HepG2 (cell line): ENCODE measurements around the gene MILR1. TPM values are rescaled to one million over a fixed set of nuclear protein-coding genes. Genes with fewer than 3 reads are reported as not detected.

Experiments
- ARID2 ChIP-seq: sonication (generic); formaldehyde crosslinking; IDR thresholded peaks from 2 replicates; pipeline ENCODE4 v1.8.1; 2022; ENCODE audit warnings: mild to moderate bottlenecking, missing genetic modification reagents, borderline replicate concordance
- BORCS8-MEF2B ChIP-seq: sonication (generic); formaldehyde crosslinking; IDR thresholded peaks from 2 replicates; pipeline ENCODE4 v1.8.0; 2022; ENCODE audit warnings: mild to moderate bottlenecking, missing genetic modification reagents
- CHD4 ChIP-seq: fragments of 200-600 bp; sonication (generic); IDR thresholded peaks from 2 replicates; pipeline ENCODE4 v1.7.0; 2017; ENCODE audit warnings: mild to moderate bottlenecking, low read length, borderline replicate concordance
- DNMT3B ChIP-seq: conservative IDR thresholded peaks from 2 replicates; pipeline ENCODE4 v1.6.1; 2016; ENCODE audit warnings: missing biosample characterization, control low read depth
- EEA1 ChIP-seq: sonication (generic); formaldehyde crosslinking; IDR thresholded peaks from 2 replicates; pipeline ENCODE4 v1.5.1; 2020; ENCODE audit warnings: mild to moderate bottlenecking, missing genetic modification reagents, borderline replicate concordance
- ELF1 ChIP-seq: sonication (generic); formaldehyde crosslinking; IDR thresholded peaks from 2 replicates; pipeline ENCODE4 v1.4.0; 2020; ENCODE audit warnings: missing genetic modification reagents
- HES4 ChIP-seq: sonication (generic); formaldehyde crosslinking; IDR thresholded peaks from 2 replicates; pipeline ENCODE4 v1.9.0; 2021; ENCODE audit warnings: mild to moderate bottlenecking, missing genetic modification reagents, borderline replicate concordance
- HIVEP1 ChIP-seq: sonication (generic); formaldehyde crosslinking; IDR thresholded peaks from 2 replicates; pipeline ENCODE4 v1.4.0; 2020; ENCODE audit warnings: mild to moderate bottlenecking, missing genetic modification reagents
- ISL2 ChIP-seq: sonication (generic); formaldehyde crosslinking; IDR thresholded peaks from 2 replicates; pipeline ENCODE4 v1.5.0; 2020; ENCODE audit warnings: missing genetic modification reagents
- KMT2B ChIP-seq: IDR thresholded peaks from 2 replicates; pipeline ENCODE4 v1.6.1; 2016; ENCODE audit warnings: missing genetic modification reagents, missing compliant biosample characterization
- MED1 ChIP-seq: sonication (generic); formaldehyde crosslinking; IDR thresholded peaks from 2 replicates; pipeline ENCODE4 v1.4.0; 2020; ENCODE audit warnings: missing genetic modification reagents
- MZF1 ChIP-seq: sonication (generic); formaldehyde crosslinking; IDR thresholded peaks from 2 replicates; pipeline ENCODE4 v1.8.1; 2023; ENCODE audit warnings: mild to moderate bottlenecking, missing genetic modification reagents, borderline replicate concordance
- NFIC ChIP-seq: IDR thresholded peaks from 2 replicates; pipeline ENCODE4 v1.6.1; 2012; ENCODE audit warnings: mild to moderate bottlenecking, low read length, inconsistent platforms
- SALL2 ChIP-seq: sonication (generic); formaldehyde crosslinking; IDR thresholded peaks from 2 replicates; pipeline ENCODE4 v1.8.1; 2023; ENCODE audit warnings: mild to moderate bottlenecking, missing genetic modification reagents, inconsistent platforms
- SP5 ChIP-seq: IDR thresholded peaks from 2 replicates; pipeline ENCODE4 v1.6.1; 2016; ENCODE audit warnings: low read depth, borderline replicate concordance
- SRSF9 ChIP-seq: fragments of 200-400 bp; formaldehyde crosslinking; IDR thresholded peaks from 2 replicates; pipeline ENCODE4 v1.6.1; 2018; ENCODE audit warnings: borderline replicate concordance, mild to moderate bottlenecking, low read depth, low read length; ENCODE audit not compliant: insufficient read depth, poor library complexity, severe bottlenecking
- TCF7 ChIP-seq: sonication (generic); IDR thresholded peaks from 2 replicates; pipeline ENCODE4 v1.6.1; 2016; ENCODE audit warnings: antibody characterized with exemption, low read depth
- U2AF2 ChIP-seq: fragments of 200-400 bp; formaldehyde crosslinking; IDR thresholded peaks from 2 replicates; pipeline ENCODE4 v1.6.1; 2017; ENCODE audit warnings: low read depth, mild to moderate bottlenecking, low read length
- ZBTB7A ChIP-seq: sonication (generic); formaldehyde crosslinking; IDR thresholded peaks from 2 replicates; pipeline ENCODE4 v1.8.0; 2022; ENCODE audit warnings: mild to moderate bottlenecking, missing genetic modification reagents
- ZNF17 ChIP-seq: sonication (generic); formaldehyde crosslinking; IDR thresholded peaks from 2 replicates; pipeline ENCODE4 v1.5.0; 2020; ENCODE audit warnings: mild to moderate bottlenecking, missing genetic modification reagents
- ZNF230 ChIP-seq: sonication (generic); formaldehyde crosslinking; IDR thresholded peaks from 2 replicates; pipeline ENCODE4 v1.4.0; 2020; ENCODE audit warnings: mild to moderate bottlenecking, missing genetic modification reagents
- ZNF598 ChIP-seq: sonication (generic); formaldehyde crosslinking; IDR thresholded peaks from 2 replicates; pipeline ENCODE4 v1.5.1; 2020; ENCODE audit warnings: mild to moderate bottlenecking, missing genetic modification reagents, borderline replicate concordance
- ZNF720 ChIP-seq: sonication (generic); formaldehyde crosslinking; IDR thresholded peaks from 2 replicates; pipeline ENCODE4 v1.4.0; 2020; ENCODE audit warnings: missing genetic modification reagents
- ZSCAN20 ChIP-seq: sonication (generic); formaldehyde crosslinking; IDR thresholded peaks from 2 replicates; pipeline ENCODE4 v1.4.0; 2020; ENCODE audit warnings: missing genetic modification reagents, mild to moderate bottlenecking, borderline replicate concordance
- ZSCAN22 ChIP-seq: sonication (generic); formaldehyde crosslinking; IDR thresholded peaks from 2 replicates; pipeline ENCODE4 v1.4.0; 2020; ENCODE audit warnings: mild to moderate bottlenecking, missing genetic modification reagents
- polyA plus RNA-seq, 8 experiments: library from polyadenylated mRNA; depleted of rRNA in 3 of 8; stranded (reverse) in 7 of 8; unstranded in 1 of 8; fragments of >200 nt; fragmentation: Illumina TruSeq in 4 of 8; extraction: Trizol in 4 of 8; gene quantifications; 2 replicates each; pipeline versions ENCODE4 v1.2.1 to v1.2.3, GENCODE V29; 2011 to 2016; ENCODE audit warnings: low read depth in 4 of 8, missing spikeins in 1 of 8, mixed read lengths in 1 of 8; ENCODE audit not compliant: insufficient read depth in 1 of 8
- total RNA-seq, 5 experiments: library from RNA; depleted of rRNA; stranded (reverse); fragments of >200 nt; fragmentation: Illumina TruSeq; extraction: Trizol; gene quantifications; 2 replicates each; pipeline ENCODE4 v1.2.3, GENCODE V29; 2016; ENCODE audit warnings: low read depth in 1 of 5
- TF ChIP-seq, protein P1 (sequence below): sonication (generic); formaldehyde crosslinking; IDR thresholded peaks from 2 replicates; pipeline ENCODE4 v1.4.0; 2020; ENCODE audit warnings: low read depth, mild to moderate bottlenecking, missing genetic modification reagents
- TF ChIP-seq, protein P2 (sequence below): IDR thresholded peaks from 2 replicates; pipeline ENCODE4 v1.6.1; 2016

MILR1 gene
- total and polyA plus RNA-seq, 2 of the 13 experiments (the other 11 are each of a cell fraction or from before 2014, with no cell fraction given), result 0.27 to 1.7 TPM

DNA sequence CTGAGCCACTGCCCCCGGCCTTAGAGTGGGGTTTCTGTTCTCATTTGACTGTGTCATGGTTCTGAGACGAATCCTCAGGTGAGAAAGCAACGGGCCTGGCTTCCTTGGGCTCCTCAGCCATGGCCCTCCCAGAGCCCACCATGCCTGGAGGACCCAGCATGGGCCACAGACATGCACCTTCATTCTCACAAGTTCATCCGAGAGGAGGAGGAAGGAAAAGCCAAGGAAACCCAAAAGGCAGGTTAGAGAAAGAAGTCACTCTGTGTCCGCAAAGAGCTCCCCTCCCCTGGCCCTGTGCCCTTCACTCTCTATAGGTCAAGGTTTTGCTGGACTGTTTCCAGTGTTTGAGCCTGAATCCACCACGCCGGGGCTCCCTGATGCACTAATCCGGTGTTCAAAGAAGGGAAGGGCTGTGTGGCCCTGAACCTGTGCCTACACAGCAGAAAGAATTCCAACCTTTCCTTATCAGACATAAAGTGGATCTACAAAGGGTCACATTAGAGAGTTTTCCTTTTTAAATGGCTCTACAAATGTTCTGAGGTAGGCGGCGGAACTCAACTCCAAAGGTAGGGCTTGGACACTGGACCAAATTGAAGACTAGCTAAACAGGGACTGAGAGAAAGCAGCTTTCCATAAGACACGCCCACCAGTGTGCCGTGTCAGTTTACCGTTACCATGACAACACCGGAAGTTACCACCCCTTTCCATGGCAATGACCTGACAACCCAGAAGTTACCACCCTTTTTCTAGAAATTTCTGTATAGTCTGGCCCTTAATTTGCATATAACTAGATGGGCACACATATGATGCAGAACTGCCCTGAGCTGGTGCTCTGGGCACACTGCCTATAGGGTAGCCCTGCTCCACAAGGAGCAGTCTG is 42.4 kb upstream of the MILR1 start (continued):
- TF ChIP-seq, protein P1, sequence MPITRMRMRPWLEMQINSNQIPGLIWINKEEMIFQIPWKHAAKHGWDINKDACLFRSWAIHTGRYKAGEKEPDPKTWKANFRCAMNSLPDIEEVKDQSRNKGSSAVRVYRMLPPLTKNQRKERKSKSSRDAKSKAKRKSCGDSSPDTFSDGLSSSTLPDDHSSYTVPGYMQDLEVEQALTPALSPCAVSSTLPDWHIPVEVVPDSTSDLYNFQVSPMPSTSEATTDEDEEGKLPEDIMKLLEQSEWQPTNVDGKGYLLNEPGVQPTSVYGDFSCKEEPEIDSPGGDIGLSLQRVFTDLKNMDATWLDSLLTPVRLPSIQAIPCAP (CRISPR knock-in tag), result no peak
- TF ChIP-seq ELF1, result peak; percentile 28; the same call in 1 of the 2 replicates
- TF ChIP-seq ZNF17, result no peak
- TF ChIP-seq DNMT3B (CRISPR knock-in tag), result 0 out of 2 replicates have a peak, but pooled peaks have one; percentile 82
- TF ChIP-seq KMT2B (CRISPR knock-in tag), result peak; percentile 50; the same call in 1 of the 2 replicates
- no peak for TF ChIP-seq SRSF9
- TF ChIP-seq EEA1 (CRISPR knock-in tag), result no peak
- TF ChIP-seq SP5 (CRISPR knock-in tag), result peak; percentile 33; the same call in 1 of the 2 replicates
- TF ChIP-seq ARID2 (CRISPR knock-in tag), result no peak
- no peak for TF ChIP-seq ZBTB7A (CRISPR knock-in tag)
- TF ChIP-seq ZNF598, result peak; percentile 42; the same call in 1 of the 2 replicates
- TF ChIP-seq ZSCAN20 (CRISPR knock-in tag), result peak; percentile 96
- peak; percentile 68; the same call in 1 of the 2 replicates for TF ChIP-seq ZSCAN22
- TF ChIP-seq ZNF230, result peak; percentile 61; the same call in 1 of the 2 replicates
- no peak; the same call in 1 of the 2 replicates for TF ChIP-seq BORCS8-MEF2B (CRISPR knock-in tag)
- peak; percentile 43; the same call in 1 of the 2 replicates for TF ChIP-seq SALL2
- TF ChIP-seq NFIC, result peak; percentile 71; the same call in 1 of the 2 replicates
- no peak for TF ChIP-seq HES4 (CRISPR knock-in tag)
- TF ChIP-seq TCF7, result peak; percentile 83
- TF ChIP-seq, protein P2, sequence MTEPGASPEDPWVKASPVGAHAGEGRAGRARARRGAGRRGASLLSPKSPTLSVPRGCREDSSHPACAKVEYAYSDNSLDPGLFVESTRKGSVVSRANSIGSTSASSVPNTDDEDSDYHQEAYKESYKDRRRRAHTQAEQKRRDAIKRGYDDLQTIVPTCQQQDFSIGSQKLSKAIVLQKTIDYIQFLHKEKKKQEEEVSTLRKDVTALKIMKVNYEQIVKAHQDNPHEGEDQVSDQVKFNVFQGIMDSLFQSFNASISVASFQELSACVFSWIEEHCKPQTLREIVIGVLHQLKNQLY, result peak; percentile 80
- no peak for TF ChIP-seq HIVEP1 (CRISPR knock-in tag)
- TF ChIP-seq ISL2, result peak; percentile 81
- TF ChIP-seq U2AF2, result no peak
- TF ChIP-seq ZNF720 (CRISPR knock-in tag), result no peak
- peak; percentile 91 for TF ChIP-seq MED1
- TF ChIP-seq MZF1, result no peak
- TF ChIP-seq CHD4, result peak; percentile 52; the same call in 1 of the 2 replicates
